WTC11 (cell line): ENCODE data around the gene ZNF564. TPM values are rescaled to one million over a fixed set of nuclear protein-coding genes. Genes with fewer than 3 reads are reported as not detected.

Experiments
- ATAC-seq: fragments of 200-7000 bp; cut with Tn5 transposase; 2 replicates; pipeline ENCODE4 v1.10.0; 2021; ENCODE audit warnings: mild to moderate bottlenecking, moderate library complexity
- CTCF ChIA-PET: fragments of 300-600 bp; sonication (Branson Sonifier 250); formaldehyde crosslinking; loops from one replicate; lab custom pipeline; 2021; ENCODE audit warnings: antibody characterized with exemption; lab: Charles Lee
- POLR2A ChIA-PET: fragments of 350-600 bp; sonication (Branson Sonifier 250); formaldehyde crosslinking; loops from one replicate; lab custom pipeline; 2021; ENCODE audit warnings: antibody characterized with exemption; lab: Charles Lee
- DNase-seq: peaks from one replicate; pipeline ENCODE4 v3.0.0; 2021; ENCODE audit warnings: low spot score
- H3K27ac Mint-ChIP-seq: 2 replicates; pipeline ENCODE4 v1.8.0; 2021; ENCODE audit warnings: mixed read lengths
- H3K27me3 Mint-ChIP-seq: 2 replicates; pipeline ENCODE4 v1.8.0; 2021; ENCODE audit warnings: low read depth, mild to moderate bottlenecking, moderate library complexity, mixed read lengths
- H3K36me3 Mint-ChIP-seq: 2 replicates; pipeline ENCODE4 v1.8.0; 2021; ENCODE audit warnings: mixed read lengths
- H3K4me1 Mint-ChIP-seq: 2 replicates; pipeline ENCODE4 v1.8.0; 2022; ENCODE audit warnings: mixed read lengths
- H3K4me3 Mint-ChIP-seq: 2 replicates; pipeline ENCODE4 v1.8.0; 2021; ENCODE audit warnings: mild to moderate bottlenecking, moderate library complexity, mixed read lengths
- H3K9me3 Mint-ChIP-seq: 2 replicates; pipeline ENCODE4 v1.8.0; 2021; ENCODE audit warnings: mixed read lengths
- CDX4 ChIP-seq: fragments of 250-450 bp; sonication (Bioruptor Pico); IDR thresholded peaks from 2 replicates; pipeline ENCODE4 v1.9.0; 2021; ENCODE audit warnings: moderate library complexity, mild to moderate bottlenecking, inconsistent platforms, borderline replicate concordance
- GRHL2 ChIP-seq: fragments of 250-450 bp; sonication (Bioruptor Pico); IDR thresholded peaks from 2 replicates; pipeline ENCODE4 v1.8.0; 2022; ENCODE audit warnings: mild to moderate bottlenecking, moderate library complexity; ENCODE audit not compliant: insufficient replicate concordance, severe bottlenecking
- JUN ChIP-seq: sonication (generic); formaldehyde crosslinking; IDR thresholded peaks from 2 replicates; pipeline ENCODE4 v1.8.0; 2023; ENCODE audit warnings: mild to moderate bottlenecking, missing genetic modification reagents
- NR3C1 ChIP-seq: sonication (generic); formaldehyde crosslinking; conservative IDR thresholded peaks from 2 replicates; pipeline ENCODE4 v1.8.1; 2023; ENCODE audit warnings: low read depth, mild to moderate bottlenecking, missing genetic modification reagents
- SMAD4 ChIP-seq: sonication (generic); formaldehyde crosslinking; IDR thresholded peaks from 2 replicates; pipeline ENCODE4 v1.8.0; 2022; ENCODE audit warnings: mild to moderate bottlenecking, missing genetic modification reagents
- TEAD1 ChIP-seq: sonication (generic); formaldehyde crosslinking; IDR thresholded peaks from 2 replicates; pipeline ENCODE4 v1.8.0; 2022; ENCODE audit warnings: mild to moderate bottlenecking, missing genetic modification reagents
- ZNF416 ChIP-seq: fragments of 250-450 bp; sonication (Bioruptor Pico); IDR thresholded peaks from 2 replicates; pipeline ENCODE4 v1.9.0; 2021; ENCODE audit warnings: mild to moderate bottlenecking, inconsistent platforms
- ZSCAN18 ChIP-seq: fragments of 250-450 bp; sonication (Bioruptor Pico); IDR thresholded peaks from 2 replicates; pipeline ENCODE4 v2.1.2; 2022; ENCODE audit warnings: mild to moderate bottlenecking, moderate library complexity
- total RNA-seq: library from RNA; stranded (reverse); gene quantifications from 3 replicates; pipeline ENCODE4 v1.2.3, GENCODE V29; 2021

Gene ZNF564
- total RNA-seq, 1 experiment from 2014 or later: 11.1 TPM

DNA sequence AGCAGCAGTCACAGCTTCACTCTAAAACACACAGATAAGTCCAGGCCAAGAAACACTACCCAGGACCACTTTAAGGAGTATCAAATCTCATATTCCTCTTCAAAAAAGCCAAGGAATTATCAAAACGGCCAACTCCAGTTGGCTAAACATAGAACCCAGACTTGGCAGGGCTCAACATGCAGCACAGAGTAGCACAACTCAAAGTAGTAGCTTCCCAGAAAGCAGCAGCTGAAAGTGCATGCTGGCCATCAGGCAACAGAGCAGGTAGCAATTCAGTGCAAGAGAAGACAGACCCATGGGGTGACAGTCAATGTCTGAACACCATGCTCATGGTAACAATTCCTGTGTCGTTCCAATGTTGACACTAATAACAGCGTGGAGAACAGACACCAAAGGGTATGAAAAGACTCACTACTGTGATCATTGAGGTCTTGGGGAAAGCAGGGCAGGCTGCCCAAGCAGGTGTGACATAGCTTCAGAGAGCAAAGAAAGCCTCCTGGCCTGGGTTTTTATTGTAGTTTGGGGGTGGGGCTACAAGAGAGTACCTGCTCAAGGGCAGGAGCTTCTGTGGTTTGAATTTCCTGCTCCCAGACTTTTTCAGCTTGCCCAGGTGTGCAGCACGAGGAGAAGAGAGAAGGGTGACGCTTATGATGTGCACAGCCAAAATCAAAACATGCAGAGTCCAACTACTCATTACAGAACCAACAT is 72.9 kb downstream of the ZNF564 start:
- no peak for DNase-seq
- CTCF ChIA-PET: interaction anchor here (1.3 kb wide), 1 partner anchor 17 kb away, joined by 5 read pairs; no protein-coding TSS in a partner anchor

More for the DNA sequence above, 72.9 kb downstream of the ZNF564 start:
- no peak overlapping the region for H3K4me3 Mint-ChIP-seq
- no peaks in the 10 kb centered on the region for H3K36me3 Mint-ChIP-seq
- no peaks in the 10 kb centered on the region for H3K9me3 Mint-ChIP-seq
- H3K27me3 Mint-ChIP-seq: no peaks in the 10 kb centered on the region
- TF ChIP-seq TEAD1 (CRISPR knock-in tag) (no peak), ZSCAN18 (no peak), ZNF416 (CRISPR knock-in tag) (no peak), JUN (CRISPR knock-in tag) (no peak), CDX4 (CRISPR knock-in tag) (no peak), SMAD4 (no peak), GRHL2 (no peak), NR3C1 (CRISPR knock-in tag) (no peak)
- POLR2A ChIA-PET: no interaction called here
- peaks cover 13% of the 10 kb centered on the region for H3K4me1 Mint-ChIP-seq
- no peak overlapping the region for H3K27ac Mint-ChIP-seq
- no peak for ATAC-seq

Other genes starting within 250 kb of the ZNF564 start
- gene ZNF563, start 217.8 kb downstream of the ZNF564 start, total RNA-seq: 4.5 to 5.6 TPM (median 4.5 TPM) in 3 replicates
- gene ZNF442, start 185.8 kb downstream of the ZNF564 start, total RNA-seq: 1.9 to 4.0 TPM (median 2.4 TPM) in 3 replicates
- gene ZNF799, start 150.2 kb downstream of the ZNF564 start, total RNA-seq: 3.7 to 4.4 TPM (median 4.0 TPM) in 3 replicates
- gene ZNF443, start 110.5 kb downstream of the ZNF564 start, total RNA-seq: 7.0 to 8.0 TPM (median 7.1 TPM) in 3 replicates
- 3.0 to 3.8 TPM (median 3.4 TPM) in 3 replicates for gene ZNF709, start 66.7 kb downstream of the ZNF564 start, total RNA-seq
- 7.3 to 7.7 TPM (median 7.6 TPM) in 3 replicates for gene ZNF490, start 59.3 kb upstream of the ZNF564 start, total RNA-seq
- 21.4 to 25.9 TPM (median 23.9 TPM) in 3 replicates for gene ZNF791, start 59.4 kb upstream of the ZNF564 start, total RNA-seq
- gene MAN2B1, start 115.3 kb upstream of the ZNF564 start, total RNA-seq: 69.2 to 73.4 TPM (median 72.0 TPM) in 3 replicates
- 21.8 to 26.3 TPM (median 23.7 TPM) in 3 replicates for gene WDR83, start 115.3 kb upstream of the ZNF564 start, total RNA-seq
- 93.3 to 115 TPM (median 104 TPM) in 3 replicates for gene DHPS, start 130.4 kb upstream of the ZNF564 start, total RNA-seq
- gene GNG14, start 136.5 kb upstream of the ZNF564 start, total RNA-seq: not detected in 3 replicates
- gene FBXW9, start 145.1 kb upstream of the ZNF564 start, total RNA-seq: 13.7 to 16.0 TPM (median 15.2 TPM) in 3 replicates
- gene TNPO2, start 172.4 kb upstream of the ZNF564 start, total RNA-seq: 90.9 to 105 TPM (median 94.4 TPM) in 3 replicates
- gene TRIR, start 183.2 kb upstream of the ZNF564 start, total RNA-seq: 165 to 172 TPM (median 167 TPM) in 3 replicates
- gene GET3, start 186.0 kb upstream of the ZNF564 start, total RNA-seq: 104 to 110 TPM (median 104 TPM) in 3 replicates
- 3.3 to 4.7 TPM (median 4.1 TPM) in 3 replicates for gene BEST2, start 200.3 kb upstream of the ZNF564 start, total RNA-seq
- gene HOOK2, start 224.1 kb upstream of the ZNF564 start, total RNA-seq: 70.0 to 83.3 TPM (median 81.4 TPM) in 3 replicates
- gene JUNB, start 240.0 kb upstream of the ZNF564 start, total RNA-seq: 6.6 to 11.5 TPM (median 10.2 TPM) in 3 replicates